ENCODE data around the gene CDK6. TPM values are rescaled to one million over a fixed set of nuclear protein-coding genes. Genes with fewer than 3 reads are reported as not detected.
A peak's percentile ranks its signal among the peaks of the same experiment; 100 is the strongest.

The CDK6 gene
- total and polyA plus RNA-seq, 5 experiments from 2014 or later = 10.1 to 29.4 (median 12.9) TPM

DNA sequence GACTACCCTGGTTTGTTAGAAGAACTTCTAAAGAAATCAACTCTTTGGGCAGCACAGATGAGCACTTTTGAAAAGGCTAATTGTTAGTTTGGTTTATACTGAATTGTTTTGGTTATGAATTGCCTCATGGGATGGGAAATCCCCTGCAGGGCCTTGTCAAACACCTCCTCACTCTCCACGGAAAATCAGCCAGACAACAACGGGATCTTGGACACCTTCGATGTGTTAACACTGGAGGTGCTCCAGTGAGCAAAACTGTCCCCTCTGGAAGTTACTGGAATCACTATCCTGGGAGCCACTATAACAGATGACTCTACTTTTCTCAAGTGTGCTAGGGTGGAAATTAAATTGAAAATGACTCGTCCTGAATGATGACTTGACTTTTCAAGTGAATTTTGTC, 38.7 kb downstream of the CDK6 start:
- Mint-ChIP-seq H3K9me3 (no peaks in the 10 kb centered on the region), H3K27ac (no peak overlapping the region), H3K27me3 (no peaks in the 10 kb centered on the region), H3K4me3 (no peak overlapping the region), H3K4me1 (peaks cover under 1 to 34% (median 5%) of the 10 kb centered on the region in 4 donors), H3K36me3 (peaks cover 0 to 2% (median 2%) of the 10 kb centered on the region in 3 donors)
- ATAC-seq = no peak
- DNase-seq = no peak
- POLR2A ChIA-PET = no interaction called here

DNA sequence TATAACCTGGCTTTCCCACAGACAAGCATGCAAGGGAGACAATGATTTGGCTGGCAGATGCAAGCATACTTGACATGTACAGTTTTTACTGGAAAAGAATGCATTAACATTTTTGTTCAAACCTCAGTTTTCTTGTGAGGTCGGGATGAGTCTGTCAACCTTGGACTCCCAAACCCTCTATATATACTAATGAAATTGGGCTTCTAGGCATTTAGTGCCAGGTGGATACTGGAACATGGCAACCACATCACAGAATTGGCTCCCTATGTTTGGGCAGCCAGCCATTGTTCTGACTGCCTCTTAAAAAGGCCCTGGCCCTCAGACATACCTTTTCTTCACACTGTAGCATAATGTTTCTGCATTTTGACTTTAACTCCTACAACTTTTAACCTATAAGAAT, 39.1 kb downstream of the CDK6 start:
- Mint-ChIP-seq H3K27me3 (no peaks in the 10 kb centered on the region), H3K9me3 (no peaks in the 10 kb centered on the region), H3K4me3 (no peak overlapping the region), H3K36me3 (peaks cover 0 to 6% (median 2%) of the 10 kb centered on the region in 3 donors), H3K27ac (no peak overlapping the region), H3K4me1 (peaks cover 4 to 31% (median 7%) of the 10 kb centered on the region in 4 donors)
- POLR2A ChIA-PET = no interaction called here
- ATAC-seq (no peak), DNase-seq (no peak)

DNA sequence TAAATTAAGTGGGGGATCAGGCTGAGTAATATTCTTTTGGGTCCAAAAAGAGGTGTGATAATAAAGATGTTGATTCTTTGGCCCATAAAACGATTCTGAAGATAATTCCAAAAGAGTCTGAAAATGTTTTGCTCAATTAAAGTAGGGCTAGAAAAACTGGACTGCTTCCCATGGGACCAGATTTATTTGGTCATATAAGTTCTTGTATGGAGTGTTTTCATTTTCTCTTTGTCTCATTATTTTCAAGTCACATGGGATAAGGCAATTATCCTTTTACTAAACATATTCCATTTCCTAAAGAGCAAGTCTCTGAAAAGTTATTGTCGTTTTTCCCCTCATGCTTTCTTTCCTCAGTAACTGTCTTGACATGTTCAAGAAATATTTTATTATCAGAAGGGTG, 41.5 kb downstream of the CDK6 start:
- H3K4me3 Mint-ChIP-seq = no peak overlapping the region
- no peaks in the 10 kb centered on the region for H3K27me3 Mint-ChIP-seq
- no peak overlapping the region for H3K27ac Mint-ChIP-seq
- POLR2A ChIA-PET = no interaction called here
- H3K9me3 Mint-ChIP-seq = peaks cover 0 to 6% (median 0%) of the 10 kb centered on the region in 9 donors
- ATAC-seq (no peak), DNase-seq (no peak)
- H3K4me1 Mint-ChIP-seq = peaks cover 14 to 42% (median 14%) of the 10 kb centered on the region in 4 donors
- H3K36me3 Mint-ChIP-seq = peaks cover 3 to 13% (median 6%) of the 10 kb centered on the region in 3 donors

DNA sequence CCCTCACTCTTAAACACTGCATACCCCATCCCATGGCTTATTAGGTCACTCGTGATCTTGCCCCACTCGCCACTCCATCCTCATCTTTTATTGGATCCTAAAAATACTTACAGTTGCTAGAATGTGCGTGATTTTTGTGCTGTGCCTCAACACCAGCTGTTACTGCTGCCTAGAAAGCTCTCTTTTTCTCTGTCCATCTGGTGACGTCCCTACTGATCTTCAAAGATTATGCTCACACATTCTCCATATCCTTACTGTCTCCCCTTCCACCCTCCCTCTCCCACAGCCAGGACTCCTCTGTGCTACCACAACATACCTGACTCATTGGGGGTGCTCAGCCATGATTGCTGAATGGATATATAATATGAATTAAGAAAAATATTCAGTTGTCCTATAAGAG, 42.0 kb downstream of the CDK6 start:
- Mint-ChIP-seq H3K36me3 (peaks cover 3 to 16% (median 7%) of the 10 kb centered on the region in 3 donors), H3K27ac (no peak overlapping the region), H3K9me3 (peaks cover 0 to 10% (median 0%) of the 10 kb centered on the region in 9 donors), H3K4me3 (no peak overlapping the region), H3K4me1 (peaks cover 14 to 44% (median 15%) of the 10 kb centered on the region in 4 donors), H3K27me3 (no peaks in the 10 kb centered on the region)
- no peak for ATAC-seq
- POLR2A ChIA-PET = no interaction called here
- DNase-seq = no peak

DNA sequence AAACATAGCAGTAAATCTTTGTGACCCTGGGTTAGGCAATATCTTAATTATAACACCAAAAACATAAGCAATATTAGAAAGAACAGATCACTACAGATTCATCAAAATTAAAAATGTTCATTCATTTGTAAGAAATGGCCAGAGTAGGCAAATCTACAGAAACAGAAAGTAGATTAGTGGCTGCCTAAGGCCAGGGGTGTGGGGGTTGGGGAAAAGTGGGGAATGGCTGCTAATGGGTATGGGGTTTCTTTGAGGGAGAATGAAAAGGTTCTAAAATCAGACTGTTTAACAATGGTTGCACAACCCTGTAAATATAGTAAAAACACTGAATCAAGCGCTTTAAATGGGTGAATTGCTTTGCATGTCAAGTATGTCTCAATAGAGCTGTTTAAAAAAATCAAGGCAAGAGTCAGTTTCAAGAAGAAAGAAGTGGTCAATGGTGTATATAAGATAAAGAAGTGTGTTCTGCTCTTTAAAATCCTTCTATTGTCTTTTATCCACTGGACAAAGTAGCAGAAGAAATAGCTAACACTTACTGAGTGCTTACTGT, 42.6 kb downstream of the CDK6 start:
- Mint-ChIP-seq H3K4me3 (no peak overlapping the region), H3K27ac (no peak overlapping the region), H3K27me3 (no peaks in the 10 kb centered on the region), H3K36me3 (peaks cover 3 to 21% (median 13%) of the 10 kb centered on the region in 3 donors), H3K9me3 (peaks cover 0 to 16% (median 3%) of the 10 kb centered on the region in 9 donors), H3K4me1 (peaks cover 14 to 44% (median 15%) of the 10 kb centered on the region in 4 donors)
- DNase-seq (no peak), ATAC-seq (no peak)
- POLR2A ChIA-PET = no interaction called here

DNA sequence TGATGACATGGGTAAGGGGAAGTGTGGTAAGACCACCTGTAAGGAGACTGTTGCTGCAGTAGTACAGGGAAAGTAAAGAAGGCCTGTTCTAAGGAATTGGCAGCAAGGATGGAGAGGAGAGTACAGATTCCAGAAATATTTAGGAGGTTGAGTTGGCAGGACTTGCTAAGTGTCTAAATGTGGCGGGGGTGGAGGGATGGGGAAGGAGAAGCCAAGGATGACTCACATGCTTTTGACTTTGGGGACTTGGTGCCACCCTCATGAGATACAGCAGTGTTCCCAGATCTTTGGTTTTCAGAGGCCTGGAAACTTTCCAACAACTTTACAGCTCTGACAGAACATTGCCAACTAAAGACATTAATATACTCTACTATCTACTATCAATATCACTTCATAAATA, 45.4 kb downstream of the CDK6 start:
- ATAC-seq = no peak
- no peaks in the 10 kb centered on the region for H3K27me3 Mint-ChIP-seq
- DNase-seq = no peak
- peak overlapping the region in 2 of 10 donors; percentile 28 to 33 for H3K27ac Mint-ChIP-seq
- POLR2A ChIA-PET = no interaction called here
- no peak overlapping the region for H3K4me3 Mint-ChIP-seq
- H3K9me3 Mint-ChIP-seq = peaks cover 0 to 22% (median 9%) of the 10 kb centered on the region in 9 donors
- H3K36me3 Mint-ChIP-seq = peaks cover 5 to 27% (median 19%) of the 10 kb centered on the region in 3 donors
- peaks cover 10 to 45% (median 16%) of the 10 kb centered on the region in 4 donors for H3K4me1 Mint-ChIP-seq

DNA sequence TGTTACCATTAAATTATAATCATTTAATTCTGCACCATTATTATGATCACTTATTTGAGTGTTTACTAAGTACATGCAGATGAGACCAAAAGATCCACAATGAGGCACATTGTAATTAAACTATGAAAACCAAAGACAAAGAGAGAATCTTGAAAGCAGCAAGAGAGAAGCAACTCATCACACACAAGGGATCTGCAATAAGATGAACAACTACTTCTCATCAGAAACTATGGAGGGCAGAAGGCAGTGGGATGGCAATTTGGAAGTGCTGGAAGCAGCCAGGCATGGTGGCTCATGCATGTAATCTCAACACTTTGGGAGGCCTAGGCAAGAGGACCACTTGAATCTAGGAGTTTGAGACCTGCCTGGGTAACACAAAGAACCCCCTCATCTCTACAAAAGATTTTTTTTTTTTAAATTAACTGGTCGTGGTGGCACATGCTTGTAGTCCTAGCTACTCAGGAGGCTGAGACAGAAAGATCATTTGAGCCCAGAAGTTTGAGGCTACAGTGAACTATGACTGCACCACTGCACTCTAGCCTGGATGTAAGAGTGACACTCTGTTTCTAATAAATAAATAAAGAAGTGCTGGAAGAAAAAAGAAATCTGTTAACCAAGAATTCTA, 47.7 kb downstream of the CDK6 start:
- Mint-ChIP-seq H3K27me3 (no peaks in the 10 kb centered on the region), H3K36me3 (peaks cover 5 to 25% (median 19%) of the 10 kb centered on the region in 3 donors), H3K4me1 (peaks cover 15 to 40% (median 20%) of the 10 kb centered on the region in 4 donors), H3K27ac (no peak overlapping the region), H3K9me3 (peaks cover 0 to 22% (median 9%) of the 10 kb centered on the region in 9 donors), H3K4me3 (no peak overlapping the region)
- POLR2A ChIA-PET = no interaction called here
- no peak for ATAC-seq
- DNase-seq = no peak

DNA sequence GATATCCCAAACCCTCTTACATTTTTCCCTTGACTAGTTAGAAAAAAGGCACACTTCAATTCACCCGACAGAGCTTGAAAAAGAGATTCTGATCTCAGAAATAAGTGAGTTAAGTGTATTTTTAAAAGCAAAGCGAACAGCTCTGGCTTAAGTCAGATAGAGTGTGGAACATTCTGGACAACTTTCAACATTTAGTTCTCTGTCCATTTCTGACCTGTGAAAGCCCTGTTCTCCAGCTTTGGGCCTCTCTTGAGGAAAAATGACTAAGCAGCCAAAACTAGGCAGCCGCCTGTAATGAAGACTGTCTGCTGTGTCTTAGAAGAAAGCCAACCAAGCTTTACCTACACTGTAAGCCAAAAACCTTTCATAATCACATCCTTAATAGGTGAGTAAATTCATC, 50.5 kb downstream of the CDK6 start:
- DNase-seq (no peak), ATAC-seq (no peak)
- Mint-ChIP-seq H3K9me3 (peaks cover 0 to 22% (median 9%) of the 10 kb centered on the region in 9 donors), H3K27me3 (no peaks in the 10 kb centered on the region), H3K4me1 (peaks cover 15 to 45% (median 31%) of the 10 kb centered on the region in 4 donors), H3K36me3 (peaks cover 2 to 25% (median 13%) of the 10 kb centered on the region in 3 donors), H3K27ac (peak overlapping the region in 1 of 10 donors; percentile 6), H3K4me3 (no peak overlapping the region)
- POLR2A ChIA-PET = interaction anchor here (0.6 kb wide), 1 partner anchor 84 kb away, joined by 6 read pairs; no protein-coding TSS in a partner anchor

DNA sequence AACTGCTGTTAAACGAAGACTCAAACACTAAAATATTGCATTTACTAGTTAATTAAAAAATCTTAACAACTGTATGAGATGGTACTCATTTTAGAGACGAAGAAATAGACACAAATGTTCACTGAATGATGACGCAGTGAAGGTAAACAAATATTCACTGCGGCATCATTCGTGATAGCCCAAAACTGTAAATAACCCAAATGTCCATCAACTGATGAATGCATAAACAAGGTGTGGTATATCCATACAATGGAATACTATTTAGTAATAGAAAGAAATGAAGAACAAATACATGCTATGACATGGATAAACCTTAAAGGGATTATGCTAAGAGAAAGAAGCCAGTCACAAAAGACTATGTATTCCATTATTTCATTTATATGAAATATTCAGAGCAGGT, 51.4 kb downstream of the CDK6 start:
- Mint-ChIP-seq H3K9me3 (peaks cover 0 to 16% (median 8%) of the 10 kb centered on the region in 9 donors), H3K4me1 (peaks cover 11 to 39% (median 25%) of the 10 kb centered on the region in 4 donors), H3K27ac (peak overlapping the region in 1 of 10 donors; percentile 0), H3K4me3 (no peak overlapping the region), H3K27me3 (no peaks in the 10 kb centered on the region), H3K36me3 (peaks cover 2 to 15% (median 13%) of the 10 kb centered on the region in 3 donors)
- DNase-seq = no peak
- POLR2A ChIA-PET = no interaction called here
- no peak for ATAC-seq

DNA sequence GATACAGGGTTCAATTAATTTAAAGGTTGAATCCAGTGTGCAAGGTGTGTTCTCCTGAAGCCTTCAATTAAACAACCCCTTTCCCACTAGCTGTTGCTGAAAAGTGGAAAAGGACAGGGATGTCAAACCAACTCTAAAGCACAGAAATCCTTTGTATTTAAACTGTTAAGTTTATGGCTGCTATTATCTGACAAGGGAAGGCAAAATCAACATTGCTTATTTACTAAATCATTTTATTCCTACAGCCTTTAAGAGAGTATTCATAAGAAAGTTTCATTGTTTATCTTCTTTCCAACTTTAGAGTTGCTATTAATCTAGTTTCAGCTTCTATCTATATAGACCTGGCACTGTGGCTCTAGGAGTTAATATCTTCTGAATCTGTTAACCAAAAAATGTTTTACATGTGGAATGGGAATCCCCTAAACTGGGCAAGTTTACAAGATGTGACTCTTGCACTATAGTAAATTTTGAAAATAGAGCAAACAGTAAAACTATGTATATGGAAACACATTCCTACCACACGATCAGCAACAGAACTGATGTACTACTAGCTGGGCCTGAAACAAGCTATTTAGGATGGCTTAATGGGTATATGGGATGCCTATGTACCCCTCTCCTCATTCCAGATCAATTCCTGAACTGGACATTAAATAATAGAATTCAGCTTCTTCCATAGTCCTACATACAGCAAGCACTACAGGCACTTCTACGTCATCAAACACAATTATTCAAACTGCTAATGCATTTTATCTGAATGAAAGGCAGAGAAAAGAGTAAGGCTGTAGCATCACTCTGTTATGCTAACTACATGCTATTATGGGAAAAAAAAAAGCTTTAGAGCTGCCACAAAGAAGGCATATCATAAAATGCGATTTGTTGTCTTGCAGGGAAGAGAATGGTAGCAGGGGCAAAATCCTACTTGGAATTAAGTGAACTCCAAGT, 52.8 kb downstream of the CDK6 start:
- Mint-ChIP-seq H3K4me3 (no peak overlapping the region), H3K4me1 (peaks cover 10 to 39% (median 27%) of the 10 kb centered on the region in 4 donors), H3K36me3 (peaks cover 2 to 5% (median 3%) of the 10 kb centered on the region in 3 donors), H3K9me3 (peaks cover 0 to 5% (median 2%) of the 10 kb centered on the region in 9 donors), H3K27ac (no peak overlapping the region), H3K27me3 (no peaks in the 10 kb centered on the region)
- DNase-seq (no peak), ATAC-seq (no peak)
- POLR2A ChIA-PET = no interaction called here

DNA sequence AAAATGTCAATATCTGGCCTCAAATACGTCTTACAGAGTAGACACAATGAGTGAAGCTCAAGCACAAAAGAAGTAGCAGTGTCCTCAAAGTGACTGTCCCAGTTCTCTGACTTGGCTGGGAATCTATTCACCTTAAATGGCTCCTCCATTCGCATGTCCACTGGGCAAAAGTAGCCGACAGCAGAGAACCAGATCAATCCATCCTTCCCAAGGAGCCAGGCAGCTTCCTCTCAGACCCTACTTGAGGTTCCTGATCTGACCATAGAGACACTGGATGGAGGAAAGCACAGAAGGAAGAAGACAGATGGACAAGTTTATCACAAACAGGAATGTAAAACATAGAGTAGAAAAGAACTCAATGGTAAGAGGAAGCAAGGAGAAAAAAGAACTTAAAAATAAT, 53.5 kb downstream of the CDK6 start:
- H3K4me3 Mint-ChIP-seq = no peak overlapping the region
- ATAC-seq (no peak), DNase-seq (no peak)
- no peaks in the 10 kb centered on the region for H3K27me3 Mint-ChIP-seq
- peaks cover 10 to 39% (median 27%) of the 10 kb centered on the region in 4 donors for H3K4me1 Mint-ChIP-seq
- peaks cover 0 to 5% (median 4%) of the 10 kb centered on the region in 3 donors for H3K36me3 Mint-ChIP-seq
- POLR2A ChIA-PET = no interaction called here
- H3K27ac Mint-ChIP-seq = peak overlapping the region in 2 of 10 donors; percentile 3 to 22
- H3K9me3 Mint-ChIP-seq = no peaks in the 10 kb centered on the region

DNA sequence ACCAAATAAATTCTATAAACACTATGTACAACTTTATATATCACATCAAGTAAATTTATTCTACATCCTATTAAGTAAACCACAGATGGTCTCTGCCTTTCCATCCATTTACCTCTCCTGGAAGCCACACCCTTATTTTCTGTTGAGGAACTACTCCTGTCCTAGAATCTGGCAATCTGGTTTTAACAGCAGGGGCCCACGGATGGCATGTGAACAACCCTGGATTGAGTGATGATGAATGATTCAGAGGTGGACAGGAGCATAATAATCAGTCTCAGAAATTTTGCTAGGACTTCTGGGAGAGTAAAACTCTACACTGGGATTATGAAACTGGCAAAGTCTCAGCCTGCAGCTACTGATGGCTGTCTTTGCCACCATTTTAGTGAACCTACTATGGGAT, 54.1 kb downstream of the CDK6 start:
- Mint-ChIP-seq H3K27ac (peak overlapping the region in 1 of 10 donors; percentile 22), H3K4me3 (no peak overlapping the region), H3K9me3 (no peaks in the 10 kb centered on the region), H3K4me1 (peaks cover 10 to 39% (median 27%) of the 10 kb centered on the region in 4 donors), H3K36me3 (peaks cover 0 to 9% (median 5%) of the 10 kb centered on the region in 3 donors), H3K27me3 (no peaks in the 10 kb centered on the region)
- POLR2A ChIA-PET = no interaction called here
- DNase-seq (no peak), ATAC-seq (no peak)

Data from naive thymus-derived CD8-positive, alpha-beta T cell (primary cell).